ENCODE measurements around the gene PPIE. TPM values are rescaled to one million over a fixed set of nuclear protein-coding genes. Genes with fewer than 3 reads are reported as not detected.

The PPIE gene
- total RNA-seq, 4 donors from 2014 or later, result 9.8 to 43.3 (median 23.5) TPM

- no peaks in the 10 kb centered on the region for H3K36me3 ChIP-seq
- H3K9me3 ChIP-seq, result no peaks in the 10 kb centered on the region
- no peak for DNase-seq
- H3K27ac ChIP-seq, result no peak overlapping the region
- TF ChIP-seq, protein P1, sequence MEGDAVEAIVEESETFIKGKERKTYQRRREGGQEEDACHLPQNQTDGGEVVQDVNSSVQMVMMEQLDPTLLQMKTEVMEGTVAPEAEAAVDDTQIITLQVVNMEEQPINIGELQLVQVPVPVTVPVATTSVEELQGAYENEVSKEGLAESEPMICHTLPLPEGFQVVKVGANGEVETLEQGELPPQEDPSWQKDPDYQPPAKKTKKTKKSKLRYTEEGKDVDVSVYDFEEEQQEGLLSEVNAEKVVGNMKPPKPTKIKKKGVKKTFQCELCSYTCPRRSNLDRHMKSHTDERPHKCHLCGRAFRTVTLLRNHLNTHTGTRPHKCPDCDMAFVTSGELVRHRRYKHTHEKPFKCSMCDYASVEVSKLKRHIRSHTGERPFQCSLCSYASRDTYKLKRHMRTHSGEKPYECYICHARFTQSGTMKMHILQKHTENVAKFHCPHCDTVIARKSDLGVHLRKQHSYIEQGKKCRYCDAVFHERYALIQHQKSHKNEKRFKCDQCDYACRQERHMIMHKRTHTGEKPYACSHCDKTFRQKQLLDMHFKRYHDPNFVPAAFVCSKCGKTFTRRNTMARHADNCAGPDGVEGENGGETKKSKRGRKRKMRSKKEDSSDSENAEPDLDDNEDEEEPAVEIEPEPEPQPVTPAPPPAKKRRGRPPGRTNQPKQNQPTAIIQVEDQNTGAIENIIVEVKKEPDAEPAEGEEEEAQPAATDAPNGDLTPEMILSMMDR (IDR thresholded peaks at IDR 0.05), result no peak
- TF ChIP-seq EP300 (IDR thresholded peaks at IDR 0.05; ENCODE audit: low read depth), result no peak
- TF ChIP-seq POLR2AphosphoS5 (IDR thresholded peaks at IDR 0.05), result no peak
- no peak for TF ChIP-seq POLR2A (IDR thresholded peaks at IDR 0.05)
- peaks cover 0 to 3% (median 1%) of the 10 kb centered on the region in 4 donors for H3K4me1 ChIP-seq
- intact Hi-C loops (cut with DNase I; ENCODE audit: low total_unique reads) (no loop called here), in situ Hi-C loops (cut with MboI; ENCODE audit: low pct_ligation_motif_present in 1 of 4, low pct_unique_long_range_greater_than_20kb in 1 of 4, low sequenced_read_pairs in 3 of 4) (no loop called here)
- H3K27me3 ChIP-seq, result peaks cover 40% of the 10 kb centered on the region
- no peak overlapping the region for H3K4me3 ChIP-seq
- 92% methylated on average over 3 of the region's 3 CpGs; no CpG with 5 or more reads in 1 of the 2 donors for WGBS, 2 donors (ENCODE audit: low coverage in 1 of 2)
Observed at GRCh38 chr1:39699419-39699818, 39.3 kb upstream of the PPIE start.

GRCh38 chr1:39700348-39700747, 38.3 kb upstream of the PPIE start:
- Histone ChIP-seq H3K4me1 (peaks cover 0 to 3% (median 1%) of the 10 kb centered on the region in 4 donors), H3K4me3 (no peak overlapping the region), H3K27me3 (peaks cover 32% of the 10 kb centered on the region), H3K36me3 (no peaks in the 10 kb centered on the region), H3K9me3 (no peaks in the 10 kb centered on the region), H3K27ac (no peak overlapping the region)
- in situ Hi-C loops (cut with MboI; ENCODE audit: low pct_ligation_motif_present in 1 of 4, low pct_unique_long_range_greater_than_20kb in 1 of 4, low sequenced_read_pairs in 3 of 4) (no loop called here), intact Hi-C loops (cut with DNase I; ENCODE audit: low total_unique reads) (no loop called here)
- WGBS, 2 donors (ENCODE audit: low coverage in 1 of 2), result 57 to 100% methylated on average over 1 to 3 of the region's 3 CpGs
- no peak for TF ChIP-seq POLR2A (IDR thresholded peaks at IDR 0.05)
- no peak for TF ChIP-seq EP300 (IDR thresholded peaks at IDR 0.05; ENCODE audit: low read depth)
- TF ChIP-seq, protein P1 (IDR thresholded peaks at IDR 0.05), result no peak
- TF ChIP-seq POLR2AphosphoS5 (IDR thresholded peaks at IDR 0.05), result no peak
- no peak for DNase-seq

DNA sequence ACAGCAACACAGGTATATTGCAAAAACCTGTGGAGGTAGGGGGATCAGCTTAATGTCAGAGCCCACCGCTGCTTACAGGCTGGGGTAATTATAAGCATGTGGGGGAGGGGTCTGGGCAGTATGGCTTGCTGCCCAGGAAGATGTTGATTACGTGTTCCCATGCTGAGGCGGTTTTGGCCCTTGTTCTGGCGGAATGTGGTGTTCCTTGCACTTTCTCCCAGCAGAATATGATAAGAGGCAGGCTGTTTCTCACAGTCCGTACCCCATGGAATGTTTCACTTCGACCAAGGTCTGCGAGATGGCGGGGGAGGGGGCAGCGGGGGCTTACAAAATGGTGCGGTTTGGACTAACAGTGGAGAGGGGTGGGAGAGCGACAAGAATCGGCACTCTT, 37.6 kb upstream of the PPIE start:
- TF ChIP-seq EP300 (IDR thresholded peaks at IDR 0.05; ENCODE audit: low read depth) (no peak), POLR2A (IDR thresholded peaks at IDR 0.05) (no peak), POLR2AphosphoS5 (IDR thresholded peaks at IDR 0.05) (no peak)
- TF ChIP-seq, protein P1 (IDR thresholded peaks at IDR 0.05), result no peak
- H3K4me3 ChIP-seq, result no peak overlapping the region
- no peak for DNase-seq
- H3K36me3 ChIP-seq, result no peaks in the 10 kb centered on the region
- intact Hi-C loops (cut with DNase I; ENCODE audit: low total_unique reads), result no loop called here
- in situ Hi-C loops (cut with MboI; ENCODE audit: low pct_ligation_motif_present in 1 of 4, low pct_unique_long_range_greater_than_20kb in 1 of 4, low sequenced_read_pairs in 3 of 4), result no loop called here
- H3K9me3 ChIP-seq, result no peaks in the 10 kb centered on the region
- WGBS, 2 donors (ENCODE audit: low coverage in 1 of 2), result 9 to 30% methylated on average over 2 to 12 of the region's 12 CpGs
- peaks cover 0 to 3% (median 1%) of the 10 kb centered on the region in 4 donors for H3K4me1 ChIP-seq
- H3K27me3 ChIP-seq, result peaks cover 25% of the 10 kb centered on the region
- H3K27ac ChIP-seq, result no peak overlapping the region

DNA sequence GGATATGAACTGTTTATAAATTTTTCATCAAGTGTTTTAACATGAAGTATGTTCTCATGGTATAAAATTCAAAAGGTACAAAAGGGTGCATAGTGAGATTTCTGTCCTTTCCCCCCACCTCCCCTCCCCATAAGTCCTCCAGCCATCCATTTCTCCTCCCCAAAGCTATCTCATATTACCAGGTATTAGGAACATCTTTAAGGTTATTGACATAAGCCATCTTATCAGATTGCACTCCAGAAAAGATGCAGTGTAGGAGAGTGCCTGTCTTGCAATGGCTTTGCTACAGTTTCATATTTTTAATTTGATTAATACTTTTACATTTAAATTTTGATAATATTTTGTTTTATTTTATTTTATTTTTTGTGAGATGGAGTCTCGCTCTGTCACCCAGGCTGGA, 33.9 kb upstream of the PPIE start:
- in situ Hi-C loops (cut with MboI; ENCODE audit: low pct_ligation_motif_present in 1 of 4, low pct_unique_long_range_greater_than_20kb in 1 of 4, low sequenced_read_pairs in 3 of 4), result no loop called here
- intact Hi-C loops (cut with DNase I; ENCODE audit: low total_unique reads), result no loop called here

More for the DNA sequence above, 33.9 kb upstream of the PPIE start:
- H3K4me3 ChIP-seq, result no peak overlapping the region
- no peak for TF ChIP-seq EP300 (IDR thresholded peaks at IDR 0.05; ENCODE audit: low read depth)
- TF ChIP-seq POLR2AphosphoS5 (IDR thresholded peaks at IDR 0.05), result no peak
- no peak for TF ChIP-seq POLR2A (IDR thresholded peaks at IDR 0.05)
- TF ChIP-seq, protein P1 (IDR thresholded peaks at IDR 0.05), result no peak
- WGBS, 2 donors (ENCODE audit: low coverage in 1 of 2), result 93 to 100% methylated on average over 1 of the region's 1 CpG
- H3K9me3 ChIP-seq, result no peaks in the 10 kb centered on the region
- H3K4me1 ChIP-seq, result peaks cover 0 to 3% (median 1%) of the 10 kb centered on the region in 4 donors
- H3K36me3 ChIP-seq, result no peaks in the 10 kb centered on the region
- peaks cover 4% of the 10 kb centered on the region for H3K27me3 ChIP-seq
- no peak for DNase-seq
- no peak overlapping the region for H3K27ac ChIP-seq

Measured in transverse colon (tissue), 4 donors.